ENCODE data around the gene NAA16. TPM values are rescaled to one million over a fixed set of nuclear protein-coding genes. Genes with fewer than 3 reads are reported as not detected.

The NAA16 gene
- total RNA-seq, 2 donors from 2014 or later: 17.6 to 19.9 TPM

DNA sequence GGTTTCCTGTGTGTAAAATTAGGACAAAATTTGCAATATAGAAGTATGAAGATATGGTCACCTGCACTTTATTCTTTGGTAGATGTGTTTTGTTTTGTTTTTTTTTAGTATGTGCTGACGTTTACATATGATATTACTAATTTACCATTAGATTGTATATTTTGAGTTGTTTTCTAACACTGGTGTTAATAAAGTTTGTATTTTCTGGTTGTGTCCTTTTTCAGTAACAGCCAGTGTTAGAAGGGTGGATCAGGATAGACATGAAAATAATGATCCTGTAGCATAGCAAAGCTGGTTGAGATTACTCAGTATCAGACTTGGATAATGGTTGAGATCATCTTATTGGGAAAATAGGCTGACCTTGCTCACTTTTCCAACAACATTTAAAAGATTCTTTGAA lies 6.2 kb downstream of the NAA16 start:
- no peak for DNase-seq (ENCODE audit: low spot score)
- whole genome bisulfite sequencing: 89% methylated on average over 1 of the region's 1 CpG
- no peaks in the 10 kb centered on the region for H3K9me3 ChIP-seq
- TF ChIP-seq POLR2A (IDR thresholded peaks at IDR 0.05): no peak
- TF ChIP-seq, protein P1, sequence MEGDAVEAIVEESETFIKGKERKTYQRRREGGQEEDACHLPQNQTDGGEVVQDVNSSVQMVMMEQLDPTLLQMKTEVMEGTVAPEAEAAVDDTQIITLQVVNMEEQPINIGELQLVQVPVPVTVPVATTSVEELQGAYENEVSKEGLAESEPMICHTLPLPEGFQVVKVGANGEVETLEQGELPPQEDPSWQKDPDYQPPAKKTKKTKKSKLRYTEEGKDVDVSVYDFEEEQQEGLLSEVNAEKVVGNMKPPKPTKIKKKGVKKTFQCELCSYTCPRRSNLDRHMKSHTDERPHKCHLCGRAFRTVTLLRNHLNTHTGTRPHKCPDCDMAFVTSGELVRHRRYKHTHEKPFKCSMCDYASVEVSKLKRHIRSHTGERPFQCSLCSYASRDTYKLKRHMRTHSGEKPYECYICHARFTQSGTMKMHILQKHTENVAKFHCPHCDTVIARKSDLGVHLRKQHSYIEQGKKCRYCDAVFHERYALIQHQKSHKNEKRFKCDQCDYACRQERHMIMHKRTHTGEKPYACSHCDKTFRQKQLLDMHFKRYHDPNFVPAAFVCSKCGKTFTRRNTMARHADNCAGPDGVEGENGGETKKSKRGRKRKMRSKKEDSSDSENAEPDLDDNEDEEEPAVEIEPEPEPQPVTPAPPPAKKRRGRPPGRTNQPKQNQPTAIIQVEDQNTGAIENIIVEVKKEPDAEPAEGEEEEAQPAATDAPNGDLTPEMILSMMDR (IDR thresholded peaks at IDR 0.05): no peak
- no peak for TF ChIP-seq POLR2AphosphoS5 (IDR thresholded peaks at IDR 0.05)
- H3K4me3 ChIP-seq: no peak overlapping the region
- intact Hi-C loops (cut with DNase I): no loop called here
- no peaks in the 10 kb centered on the region for H3K27me3 ChIP-seq (replicated peaks; ENCODE audit: insufficient read depth)
- no peaks in the 10 kb centered on the region for H3K36me3 ChIP-seq
- H3K4me1 ChIP-seq (replicated peaks): no peaks in the 10 kb centered on the region
- H3K27ac ChIP-seq: no peak overlapping the region

DNA sequence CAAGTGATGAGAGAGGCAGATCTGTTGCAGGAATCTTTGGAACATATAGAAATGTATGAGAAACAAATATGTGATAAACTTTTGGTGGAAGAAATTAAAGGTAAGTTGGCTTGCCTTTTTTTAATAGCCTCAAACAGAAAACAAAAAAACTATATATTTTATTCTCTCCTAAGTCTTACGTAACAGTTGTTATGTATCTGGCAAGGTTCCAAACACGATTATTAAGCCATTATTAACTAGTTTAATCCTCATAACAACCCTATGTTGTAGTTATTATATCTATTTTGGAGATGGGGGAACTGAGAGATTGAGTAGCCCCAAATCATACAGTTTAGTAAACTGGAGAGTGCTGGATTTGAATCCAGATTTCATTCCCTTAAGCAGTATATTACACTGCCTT lies 14.7 kb downstream of the NAA16 start:
- intact Hi-C loops (cut with DNase I): no loop called here
- 70% methylated on average over 2 of the region's 2 CpGs for WGBS
- DNase-seq (ENCODE audit: low spot score): no peak
- Histone ChIP-seq H3K4me1 (replicated peaks) (no peaks in the 10 kb centered on the region), H3K4me3 (no peak overlapping the region), H3K27me3 (replicated peaks; ENCODE audit: insufficient read depth) (no peaks in the 10 kb centered on the region), H3K9me3 (no peaks in the 10 kb centered on the region), H3K36me3 (no peaks in the 10 kb centered on the region), H3K27ac (no peak overlapping the region)
- TF ChIP-seq, protein P1 (IDR thresholded peaks at IDR 0.05): no peak
- TF ChIP-seq POLR2AphosphoS5 (IDR thresholded peaks at IDR 0.05) (no peak), POLR2A (IDR thresholded peaks at IDR 0.05) (no peak)

DNA sequence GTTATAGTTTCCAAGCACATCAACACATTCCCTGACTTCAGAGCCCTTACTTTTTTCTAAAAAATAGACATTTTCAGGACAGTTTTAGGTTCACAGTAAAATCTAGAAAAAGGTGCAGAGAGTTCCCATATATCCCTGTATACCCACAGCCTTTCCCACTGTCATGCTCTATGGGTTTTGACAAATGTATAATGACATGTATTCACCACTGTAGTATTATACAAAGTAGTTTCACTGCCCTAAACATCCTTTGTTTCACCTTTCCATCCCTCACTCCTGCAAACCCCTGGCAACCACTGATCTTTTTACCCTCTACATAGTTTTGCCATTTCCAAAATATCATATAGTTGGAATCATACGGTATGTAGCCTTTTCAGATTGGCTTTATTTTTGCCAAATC lies 15.6 kb downstream of the NAA16 start:
- 94% methylated on average over 1 of the region's 1 CpG for WGBS

DNA sequence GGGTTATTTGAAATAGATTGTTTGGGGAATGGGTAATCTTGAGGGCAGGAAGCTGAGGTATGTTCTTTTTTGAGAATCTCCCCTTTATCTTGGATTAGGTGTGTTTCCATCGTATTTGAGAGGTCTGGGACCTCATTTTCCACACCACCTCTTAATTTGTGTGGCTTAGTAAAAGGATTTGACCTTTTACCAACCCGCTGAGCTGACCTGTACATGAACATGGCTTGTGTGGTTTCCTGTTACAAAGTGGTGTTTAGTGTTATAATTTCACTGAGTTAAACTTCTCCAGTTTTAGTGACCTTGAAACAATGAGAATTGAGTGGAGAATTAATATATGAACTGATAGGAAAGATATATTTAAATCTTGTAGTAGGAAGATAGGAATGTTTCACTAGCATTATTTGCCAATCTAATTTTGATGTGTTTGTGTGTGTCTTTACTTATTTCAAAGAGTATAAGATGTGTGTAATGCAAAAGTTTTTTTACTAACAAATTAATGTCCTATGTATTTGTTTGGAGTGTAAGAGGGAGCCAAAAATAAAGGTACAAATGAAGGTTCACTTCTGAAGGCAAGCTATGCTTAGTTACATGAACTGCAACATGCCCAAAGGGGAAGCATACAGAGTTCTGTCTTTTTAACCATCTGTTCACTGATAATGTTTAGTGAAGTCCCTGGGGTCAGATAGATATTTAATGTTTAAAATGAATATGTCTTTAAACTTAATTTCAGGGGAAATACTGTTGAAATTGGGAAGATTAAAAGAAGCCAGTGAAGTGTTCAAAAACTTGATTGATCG lies 17.1 kb downstream of the NAA16 start:
- intact Hi-C loops (cut with DNase I): no loop called here
- no peaks in the 10 kb centered on the region for H3K9me3 ChIP-seq
- no peaks in the 10 kb centered on the region for H3K27me3 ChIP-seq (replicated peaks; ENCODE audit: insufficient read depth)
- no peaks in the 10 kb centered on the region for H3K36me3 ChIP-seq
- TF ChIP-seq, protein P1 (IDR thresholded peaks at IDR 0.05): no peak
- TF ChIP-seq POLR2AphosphoS5 (IDR thresholded peaks at IDR 0.05) (no peak), POLR2A (IDR thresholded peaks at IDR 0.05) (no peak)
- no peak overlapping the region for H3K4me3 ChIP-seq
- no peak overlapping the region for H3K27ac ChIP-seq
- WGBS: 76% methylated on average over 3 of the region's 3 CpGs
- no peaks in the 10 kb centered on the region for H3K4me1 ChIP-seq (replicated peaks)
- DNase-seq (ENCODE audit: low spot score): no peak

More for the DNA sequence above, 15.6 kb downstream of the NAA16 start:
- Histone ChIP-seq H3K27me3 (replicated peaks; ENCODE audit: insufficient read depth) (no peaks in the 10 kb centered on the region), H3K9me3 (no peaks in the 10 kb centered on the region), H3K27ac (no peak overlapping the region), H3K4me1 (replicated peaks) (no peaks in the 10 kb centered on the region), H3K4me3 (no peak overlapping the region), H3K36me3 (no peaks in the 10 kb centered on the region)
- TF ChIP-seq, protein P1 (IDR thresholded peaks at IDR 0.05): no peak
- TF ChIP-seq POLR2AphosphoS5 (IDR thresholded peaks at IDR 0.05): no peak
- TF ChIP-seq POLR2A (IDR thresholded peaks at IDR 0.05): no peak
- no peak for DNase-seq (ENCODE audit: low spot score)
- intact Hi-C loops (cut with DNase I): no loop called here

DNA sequence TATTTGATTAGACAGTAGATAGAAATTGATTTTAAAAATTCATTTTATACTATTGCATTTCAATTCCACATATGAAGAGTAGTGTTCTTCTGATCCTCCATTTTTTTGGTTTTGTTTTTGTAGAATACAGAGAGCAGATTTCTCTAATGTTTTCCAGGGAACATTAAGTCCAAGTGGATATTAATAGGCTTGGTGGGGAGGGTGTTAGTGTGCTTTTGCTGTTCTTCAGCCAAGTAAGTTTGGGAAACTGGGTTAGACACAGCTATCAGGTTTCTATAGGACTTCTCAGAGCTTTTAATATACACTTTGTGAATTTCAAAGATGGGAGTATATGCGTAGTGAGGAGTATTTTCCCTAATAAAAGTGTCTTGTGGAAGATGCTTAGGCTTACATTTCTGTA lies 21.8 kb downstream of the NAA16 start:
- H3K4me1 ChIP-seq (replicated peaks): no peaks in the 10 kb centered on the region
- intact Hi-C loops (cut with DNase I): no loop called here
- H3K27ac ChIP-seq: no peak overlapping the region
- TF ChIP-seq, protein P1 (IDR thresholded peaks at IDR 0.05): no peak
- TF ChIP-seq POLR2AphosphoS5 (IDR thresholded peaks at IDR 0.05) (no peak), POLR2A (IDR thresholded peaks at IDR 0.05) (no peak)
- H3K36me3 ChIP-seq: no peaks in the 10 kb centered on the region
- H3K4me3 ChIP-seq: no peak overlapping the region
- no peaks in the 10 kb centered on the region for H3K9me3 ChIP-seq
- WGBS: 70% methylated on average over 1 of the region's 1 CpG
- no peaks in the 10 kb centered on the region for H3K27me3 ChIP-seq (replicated peaks; ENCODE audit: insufficient read depth)
- DNase-seq (ENCODE audit: low spot score): no peak
